Stimulated activated CD4-positive, alpha-beta T cell treated with anti-CD3 and anti-CD28 coated beads, Interleukin-12 subunit alpha, Interleukin-12 subunit beta, amount 100 ng/mL, for 24 hours (primary cell): Measurements from ENCODE around the gene CSGALNACT2.

Experiments used
- DNase-seq, 2 experiments: peaks; one replicate each; pipeline ENCODE4 v3.0.0-alpha.2; 2020; ENCODE audit warnings: low read depth in 2 of 2

The CSGALNACT2 gene

GRCh38 chr10:43228783-43229207 lies 90.5 kb downstream of the CSGALNACT2 start:
- DNase-seq = no peak

GRCh38 chr10:43229208-43230061 lies 91.2 kb downstream of the CSGALNACT2 start:
- DNase-seq = no peak

GRCh38 chr10:43230101-43230908 lies 92.1 kb downstream of the CSGALNACT2 start:
- no peak for DNase-seq

GRCh38 chr10:43230909-43231522 lies 92.8 kb downstream of the CSGALNACT2 start:
- no peak for DNase-seq

- no peak for DNase-seq
Observed at GRCh38 chr10:43231523-43232078, 93.4 kb downstream of the CSGALNACT2 start.

- no peak for DNase-seq
Observed at GRCh38 chr10:43233601-43234430, 95.6 kb downstream of the CSGALNACT2 start.

- DNase-seq = no peak
Observed at GRCh38 chr10:43234471-43235041, 96.3 kb downstream of the CSGALNACT2 start.
